WTC11 (cell line): ENCODE data around the gene GAST. TPM values are rescaled to one million over a fixed set of nuclear protein-coding genes. Genes with fewer than 3 reads are reported as not detected.

ENCODE experiments used
- ATAC-seq: fragments of 200-7000 bp; cut with Tn5 transposase; 2 replicates; pipeline ENCODE4 v1.10.0; 2021; ENCODE audit warnings: mild to moderate bottlenecking, moderate library complexity
- CTCF ChIA-PET: fragments of 300-600 bp; sonication (Branson Sonifier 250); formaldehyde crosslinking; loops from one replicate; lab custom pipeline; 2021; ENCODE audit warnings: antibody characterized with exemption; lab: Charles Lee
- POLR2A ChIA-PET: fragments of 350-600 bp; sonication (Branson Sonifier 250); formaldehyde crosslinking; loops from one replicate; lab custom pipeline; 2021; ENCODE audit warnings: antibody characterized with exemption; lab: Charles Lee
- DNase-seq: peaks from one replicate; pipeline ENCODE4 v3.0.0; 2021; ENCODE audit warnings: low spot score
- H3K27ac Mint-ChIP-seq: 2 replicates; pipeline ENCODE4 v1.8.0; 2021; ENCODE audit warnings: mixed read lengths
- H3K27me3 Mint-ChIP-seq: 2 replicates; pipeline ENCODE4 v1.8.0; 2021; ENCODE audit warnings: low read depth, mild to moderate bottlenecking, moderate library complexity, mixed read lengths
- H3K36me3 Mint-ChIP-seq: 2 replicates; pipeline ENCODE4 v1.8.0; 2021; ENCODE audit warnings: mixed read lengths
- H3K4me1 Mint-ChIP-seq: 2 replicates; pipeline ENCODE4 v1.8.0; 2022; ENCODE audit warnings: mixed read lengths
- H3K4me3 Mint-ChIP-seq: 2 replicates; pipeline ENCODE4 v1.8.0; 2021; ENCODE audit warnings: mild to moderate bottlenecking, moderate library complexity, mixed read lengths
- H3K9me3 Mint-ChIP-seq: 2 replicates; pipeline ENCODE4 v1.8.0; 2021; ENCODE audit warnings: mixed read lengths
- CBFB ChIP-seq: sonication (generic); formaldehyde crosslinking; IDR thresholded peaks from 2 replicates; pipeline ENCODE4 v1.8.1; 2022; ENCODE audit warnings: mild to moderate bottlenecking, low read depth, missing genetic modification reagents
- ESRRA ChIP-seq: sonication (generic); formaldehyde crosslinking; IDR thresholded peaks from 2 replicates; pipeline ENCODE4 v1.8.1; 2022; ENCODE audit warnings: mild to moderate bottlenecking, missing genetic modification reagents, borderline replicate concordance
- ETV6 ChIP-seq: sonication (generic); formaldehyde crosslinking; IDR thresholded peaks from 2 replicates; pipeline ENCODE4 v1.8.1; 2022; ENCODE audit warnings: mild to moderate bottlenecking, missing genetic modification reagents
- GABPB1 ChIP-seq: sonication (generic); formaldehyde crosslinking; IDR thresholded peaks from 2 replicates; pipeline ENCODE4 v1.8.1; 2023; ENCODE audit warnings: mild to moderate bottlenecking, missing genetic modification reagents
- GRHL2 ChIP-seq: fragments of 250-450 bp; sonication (Bioruptor Pico); IDR thresholded peaks from 2 replicates; pipeline ENCODE4 v1.8.0; 2022; ENCODE audit warnings: mild to moderate bottlenecking, moderate library complexity; ENCODE audit not compliant: insufficient replicate concordance, severe bottlenecking
- GTF2I ChIP-seq: fragments of 250-450 bp; sonication (Bioruptor Pico); conservative IDR thresholded peaks from 2 replicates; pipeline ENCODE4 v1.4.0; 2021; ENCODE audit warnings: mild to moderate bottlenecking
- NFE2L1 ChIP-seq: sonication (generic); formaldehyde crosslinking; IDR thresholded peaks from 2 replicates; pipeline ENCODE4 v1.8.1; 2023; ENCODE audit warnings: missing genetic modification reagents
- NFYB ChIP-seq: sonication (generic); formaldehyde crosslinking; conservative IDR thresholded peaks from 2 replicates; pipeline ENCODE4 v1.8.0; 2022; ENCODE audit warnings: low read depth, missing genetic modification reagents
- NR3C1 ChIP-seq: sonication (generic); formaldehyde crosslinking; conservative IDR thresholded peaks from 2 replicates; pipeline ENCODE4 v1.8.1; 2023; ENCODE audit warnings: low read depth, mild to moderate bottlenecking, missing genetic modification reagents
- PRRX2 ChIP-seq: fragments of 250-450 bp; sonication (Bioruptor Pico); IDR thresholded peaks from 2 replicates; pipeline ENCODE4 v1.8.0; 2021; ENCODE audit warnings: mild to moderate bottlenecking
- SMAD4 ChIP-seq: sonication (generic); formaldehyde crosslinking; IDR thresholded peaks from 2 replicates; pipeline ENCODE4 v1.8.0; 2022; ENCODE audit warnings: mild to moderate bottlenecking, missing genetic modification reagents
- SOX15 ChIP-seq: fragments of 250-450 bp; sonication (Bioruptor Pico); IDR thresholded peaks from 2 replicates; pipeline ENCODE4 v1.9.0; 2021; ENCODE audit warnings: mild to moderate bottlenecking
- TCF7 ChIP-seq: sonication (generic); formaldehyde crosslinking; IDR thresholded peaks from 2 replicates; pipeline ENCODE4 v1.8.0; 2022; ENCODE audit warnings: mild to moderate bottlenecking, low read depth, missing genetic modification reagents, moderate library complexity
- TEAD1 ChIP-seq: sonication (generic); formaldehyde crosslinking; IDR thresholded peaks from 2 replicates; pipeline ENCODE4 v1.8.0; 2022; ENCODE audit warnings: mild to moderate bottlenecking, missing genetic modification reagents
- ZNF121 ChIP-seq: sonication (generic); formaldehyde crosslinking; IDR thresholded peaks from 2 replicates; pipeline ENCODE4 v1.8.0; 2023; ENCODE audit warnings: missing genetic modification reagents
- ZNF219 ChIP-seq: sonication (generic); formaldehyde crosslinking; IDR thresholded peaks from 2 replicates; pipeline ENCODE4 v1.8.0; 2023; ENCODE audit warnings: missing genetic modification reagents, mild to moderate bottlenecking, borderline replicate concordance
- ZNF232 ChIP-seq: sonication (generic); formaldehyde crosslinking; IDR thresholded peaks from 2 replicates; pipeline ENCODE4 v1.8.0; 2022; ENCODE audit warnings: mild to moderate bottlenecking, missing genetic modification reagents
- ZNF263 ChIP-seq: sonication (generic); formaldehyde crosslinking; IDR thresholded peaks from 2 replicates; pipeline ENCODE4 v1.8.1; 2022; ENCODE audit warnings: low read depth, mild to moderate bottlenecking, moderate library complexity, missing genetic modification reagents
- ZNF396 ChIP-seq: fragments of 250-450 bp; sonication (Bioruptor Pico); IDR thresholded peaks from 2 replicates; pipeline ENCODE4 v1.8.0; 2021; ENCODE audit warnings: mild to moderate bottlenecking, moderate library complexity, borderline replicate concordance
- total RNA-seq: library from RNA; stranded (reverse); gene quantifications from 3 replicates; pipeline ENCODE4 v1.2.3, GENCODE V29; 2021
- TF ChIP-seq, protein P1 (sequence below): sonication (generic); formaldehyde crosslinking; IDR thresholded peaks from 2 replicates; pipeline ENCODE4 v1.8.1; 2022; ENCODE audit warnings: low read depth, mild to moderate bottlenecking, moderate library complexity, missing genetic modification reagents, borderline replicate concordance
- TF ChIP-seq, protein P2 (sequence below): sonication (generic); formaldehyde crosslinking; IDR thresholded peaks from 2 replicates; pipeline ENCODE4 v1.8.1; 2023; ENCODE audit warnings: mild to moderate bottlenecking, missing genetic modification reagents, moderate library complexity
- TF ChIP-seq, protein P3 (sequence below): sonication (generic); formaldehyde crosslinking; IDR thresholded peaks from 2 replicates; pipeline ENCODE4 v1.8.0; 2022; ENCODE audit warnings: mild to moderate bottlenecking, missing genetic modification reagents
- TF ChIP-seq, protein P4 (sequence below): sonication (generic); formaldehyde crosslinking; IDR thresholded peaks from 2 replicates; pipeline ENCODE4 v1.8.1; 2022; ENCODE audit warnings: low read depth, missing genetic modification reagents, borderline replicate concordance
- TF ChIP-seq, protein P5 (sequence below): sonication (generic); formaldehyde crosslinking; IDR thresholded peaks from 2 replicates; pipeline ENCODE4 v1.8.1; 2023; ENCODE audit warnings: mild to moderate bottlenecking, missing genetic modification reagents

GAST gene
- total RNA-seq, 1 experiment from 2014 or later = not detected

DNA sequence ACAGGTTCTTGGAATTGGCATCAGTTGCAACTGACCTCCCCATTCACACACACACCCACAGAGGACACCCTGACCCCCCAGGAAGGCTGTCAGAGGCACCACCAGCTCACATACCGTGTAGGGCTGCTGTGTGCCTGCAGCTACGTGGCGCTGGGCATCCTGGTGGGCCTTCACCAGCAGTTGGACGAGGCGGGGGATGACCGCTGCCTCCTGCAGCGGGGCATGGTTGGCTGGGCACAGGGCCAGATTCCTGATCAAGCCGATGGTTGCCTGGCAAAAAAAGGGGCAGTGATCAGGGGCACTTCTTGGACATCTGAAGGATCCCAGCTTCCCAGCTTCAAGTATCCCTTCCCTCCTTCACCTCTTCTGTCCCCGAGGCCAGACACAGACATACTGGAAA lies 46.5 kb downstream of the GAST start (continued):
- TF ChIP-seq, protein P1, sequence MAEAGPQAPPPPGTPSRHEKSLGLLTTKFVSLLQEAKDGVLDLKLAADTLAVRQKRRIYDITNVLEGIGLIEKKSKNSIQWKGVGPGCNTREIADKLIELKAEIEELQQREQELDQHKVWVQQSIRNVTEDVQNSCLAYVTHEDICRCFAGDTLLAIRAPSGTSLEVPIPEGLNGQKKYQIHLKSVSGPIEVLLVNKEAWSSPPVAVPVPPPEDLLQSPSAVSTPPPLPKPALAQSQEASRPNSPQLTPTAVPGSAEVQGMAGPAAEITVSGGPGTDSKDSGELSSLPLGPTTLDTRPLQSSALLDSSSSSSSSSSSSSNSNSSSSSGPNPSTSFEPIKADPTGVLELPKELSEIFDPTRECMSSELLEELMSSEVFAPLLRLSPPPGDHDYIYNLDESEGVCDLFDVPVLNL (CRISPR knock-in tag) = no peak
- TF ChIP-seq GTF2I (CRISPR knock-in tag) (no peak), SOX15 (CRISPR knock-in tag) (no peak), NR3C1 (no peak), NFYB (no peak), SMAD4 (CRISPR knock-in tag) (no peak)
- TF ChIP-seq, all 79 proteins: peak for 0

DNA sequence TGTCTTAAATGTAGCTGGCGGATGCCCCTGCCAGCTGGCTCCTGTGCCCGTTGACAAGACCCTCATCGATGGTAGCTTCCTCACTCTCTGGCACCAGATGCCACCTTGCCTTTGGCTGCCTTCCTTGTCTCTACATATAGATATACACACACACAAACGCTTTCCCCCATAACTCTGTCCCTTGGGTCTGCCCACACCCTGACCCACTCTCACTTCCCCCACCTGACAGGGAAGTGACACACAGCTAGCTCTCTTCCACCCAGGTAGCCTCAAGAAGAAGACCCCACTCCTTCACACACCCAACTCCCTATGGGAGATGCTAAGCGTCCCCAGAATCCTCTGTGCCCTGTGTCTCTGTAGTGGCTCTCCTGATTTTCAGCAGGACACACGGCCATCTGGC lies 48.7 kb downstream of the GAST start:
- Mint-ChIP-seq H3K9me3 (no peaks in the 10 kb centered on the region), H3K4me1 (no peaks in the 10 kb centered on the region)
- TF ChIP-seq CBFB (CRISPR knock-in tag) (no peak), ZNF121 (CRISPR knock-in tag) (no peak), ETV6 (CRISPR knock-in tag) (no peak), ESRRA (no peak), ZNF232 (CRISPR knock-in tag) (no peak), ZNF263 (no peak), NFE2L1 (CRISPR knock-in tag) (no peak), TCF7 (CRISPR knock-in tag) (no peak), PRRX2 (CRISPR knock-in tag) (no peak), GRHL2 (no peak), TEAD1 (CRISPR knock-in tag) (no peak)
- TF ChIP-seq, protein P2, sequence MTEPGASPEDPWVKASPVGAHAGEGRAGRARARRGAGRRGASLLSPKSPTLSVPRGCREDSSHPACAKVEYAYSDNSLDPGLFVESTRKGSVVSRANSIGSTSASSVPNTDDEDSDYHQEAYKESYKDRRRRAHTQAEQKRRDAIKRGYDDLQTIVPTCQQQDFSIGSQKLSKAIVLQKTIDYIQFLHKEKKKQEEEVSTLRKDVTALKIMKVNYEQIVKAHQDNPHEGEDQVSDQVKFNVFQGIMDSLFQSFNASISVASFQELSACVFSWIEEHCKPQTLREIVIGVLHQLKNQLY (CRISPR knock-in tag) = no peak
- TF ChIP-seq, protein P3, sequence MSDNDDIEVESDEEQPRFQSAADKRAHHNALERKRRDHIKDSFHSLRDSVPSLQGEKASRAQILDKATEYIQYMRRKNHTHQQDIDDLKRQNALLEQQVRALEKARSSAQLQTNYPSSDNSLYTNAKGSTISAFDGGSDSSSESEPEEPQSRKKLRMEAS = no peak
- TF ChIP-seq, protein P4, sequence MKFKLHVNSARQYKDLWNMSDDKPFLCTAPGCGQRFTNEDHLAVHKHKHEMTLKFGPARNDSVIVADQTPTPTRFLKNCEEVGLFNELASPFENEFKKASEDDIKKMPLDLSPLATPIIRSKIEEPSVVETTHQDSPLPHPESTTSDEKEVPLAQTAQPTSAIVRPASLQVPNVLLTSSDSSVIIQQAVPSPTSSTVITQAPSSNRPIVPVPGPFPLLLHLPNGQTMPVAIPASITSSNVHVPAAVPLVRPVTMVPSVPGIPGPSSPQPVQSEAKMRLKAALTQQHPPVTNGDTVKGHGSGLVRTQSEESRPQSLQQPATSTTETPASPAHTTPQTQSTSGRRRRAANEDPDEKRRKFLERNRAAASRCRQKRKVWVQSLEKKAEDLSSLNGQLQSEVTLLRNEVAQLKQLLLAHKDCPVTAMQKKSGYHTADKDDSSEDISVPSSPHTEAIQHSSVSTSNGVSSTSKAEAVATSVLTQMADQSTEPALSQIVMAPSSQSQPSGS = no peak
- TF ChIP-seq, protein P5, sequence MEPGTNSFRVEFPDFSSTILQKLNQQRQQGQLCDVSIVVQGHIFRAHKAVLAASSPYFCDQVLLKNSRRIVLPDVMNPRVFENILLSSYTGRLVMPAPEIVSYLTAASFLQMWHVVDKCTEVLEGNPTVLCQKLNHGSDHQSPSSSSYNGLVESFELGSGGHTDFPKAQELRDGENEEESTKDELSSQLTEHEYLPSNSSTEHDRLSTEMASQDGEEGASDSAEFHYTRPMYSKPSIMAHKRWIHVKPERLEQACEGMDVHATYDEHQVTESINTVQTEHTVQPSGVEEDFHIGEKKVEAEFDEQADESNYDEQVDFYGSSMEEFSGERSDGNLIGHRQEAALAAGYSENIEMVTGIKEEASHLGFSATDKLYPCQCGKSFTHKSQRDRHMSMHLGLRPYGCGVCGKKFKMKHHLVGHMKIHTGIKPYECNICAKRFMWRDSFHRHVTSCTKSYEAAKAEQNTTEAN (CRISPR knock-in tag) = no peak
- TF ChIP-seq, all 79 proteins: peak for 0
- Mint-ChIP-seq H3K27me3 (no peaks in the 10 kb centered on the region), H3K36me3 (peaks cover 80% of the 10 kb centered on the region), H3K4me3 (no peak overlapping the region), H3K27ac (no peak overlapping the region)
- CTCF ChIA-PET = interaction anchor here (1.7 kb wide), 1 partner anchor 26 kb away, joined by 7 read pairs; the partner anchor contains the start of gene JUP
- no peak for ATAC-seq
- POLR2A ChIA-PET = no interaction called here
- no peak for DNase-seq

DNA sequence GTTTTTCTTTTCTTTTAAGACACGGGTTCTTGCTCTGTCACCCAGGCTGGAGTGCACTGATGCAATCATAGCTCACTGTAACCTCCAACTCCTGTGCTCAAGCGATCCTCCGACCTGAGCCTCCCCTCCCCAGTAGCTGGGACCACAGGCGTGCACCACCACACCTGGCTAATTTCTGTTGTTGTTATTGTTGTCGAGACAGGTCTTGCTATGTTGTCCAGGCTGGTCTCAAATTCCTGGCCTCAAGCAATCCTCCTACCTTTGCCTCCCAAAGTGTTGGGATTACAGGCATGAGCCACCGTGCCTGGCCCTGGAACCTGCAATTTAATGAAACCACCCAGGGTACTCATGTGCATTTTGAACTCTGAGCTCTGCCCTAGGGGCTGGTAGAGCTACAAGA lies 50.3 kb downstream of the GAST start:
- ATAC-seq = no peak
- no peaks in the 10 kb centered on the region for H3K27me3 Mint-ChIP-seq
- H3K4me1 Mint-ChIP-seq = no peaks in the 10 kb centered on the region
- TF ChIP-seq ZNF396 = no peak
- TF ChIP-seq GTF2I (CRISPR knock-in tag) = no peak
- TF ChIP-seq ZNF219 (CRISPR knock-in tag) = no peak
- TF ChIP-seq GABPB1 (CRISPR knock-in tag) = no peak
- no peak overlapping the region for H3K27ac Mint-ChIP-seq
- H3K36me3 Mint-ChIP-seq = peaks cover 83% of the 10 kb centered on the region
- no peak for DNase-seq
- CTCF ChIA-PET = interaction anchor here (0.7 to 2.7 kb wide), 2 partner anchors 23 to 38 kb away, joined by 3 to 14 read pairs; partner anchors contain the start of gene JUP
- H3K9me3 Mint-ChIP-seq = no peaks in the 10 kb centered on the region
- H3K4me3 Mint-ChIP-seq = no peak overlapping the region
- POLR2A ChIA-PET = no interaction called here
